ENCODE results near the gene PXT1.
"Not testable (repeated sequence)": the region's sequence is repeated elsewhere in the genome, so short reads cannot be mapped to it uniquely, and the experiment has no call there.

PXT1 gene

GRCh38 chr6:36368921-36369865, 73.5 kb downstream of the PXT1 start:
- no peak for DNase-seq (ENCODE audit: low read depth in 2 of 2)

GRCh38 chr6:36368421-36368820, 74.2 kb downstream of the PXT1 start:
- DNase-seq (ENCODE audit: low read depth in 2 of 2): no peak

GRCh38 chr6:36367743-36368142, 74.9 kb downstream of the PXT1 start:
- no peak for DNase-seq (ENCODE audit: low read depth in 2 of 2)

GRCh38 chr6:36364669-36365479, 77.8 kb downstream of the PXT1 start:
- DNase-seq (ENCODE audit: low read depth in 2 of 2): no peak

- DNase-seq (ENCODE audit: low read depth in 2 of 2): not testable (repeated sequence)
Observed at GRCh38 chr6:36364061-36364635, 78.5 kb downstream of the PXT1 start.

- not testable (repeated sequence) for DNase-seq (ENCODE audit: low read depth in 2 of 2)
Observed at GRCh38 chr6:36363371-36363752, 79.3 kb downstream of the PXT1 start.

- no peak for DNase-seq (ENCODE audit: low read depth in 2 of 2)
Observed at GRCh38 chr6:36362551-36363370, 79.9 kb downstream of the PXT1 start.

GRCh38 chr6:36361071-36361470, 81.6 kb downstream of the PXT1 start:
- DNase-seq (ENCODE audit: low read depth in 2 of 2): no peak

GRCh38 chr6:36360241-36361054, 82.2 kb downstream of the PXT1 start:
- DNase-seq (ENCODE audit: low read depth in 2 of 2): peak; percentile 35 to 47

GRCh38 chr6:36358226-36358915, 84.3 kb downstream of the PXT1 start:
- no peak for DNase-seq (ENCODE audit: low read depth in 2 of 2)

GRCh38 chr6:36357872-36358225, 84.8 kb downstream of the PXT1 start:
- no peak for DNase-seq (ENCODE audit: low read depth in 2 of 2)

- no peak for DNase-seq (ENCODE audit: low read depth in 2 of 2)
Observed at GRCh38 chr6:36355819-36356218, 86.8 kb downstream of the PXT1 start.

GRCh38 chr6:36353411-36353915, 89.2 kb downstream of the PXT1 start:
- no peak for DNase-seq (ENCODE audit: low read depth in 2 of 2)

GRCh38 chr6:36352477-36353157, 90.0 kb downstream of the PXT1 start:
- no peak for DNase-seq (ENCODE audit: low read depth in 2 of 2)

GRCh38 chr6:36350681-36351571, 91.7 kb downstream of the PXT1 start:
- no peak for DNase-seq (ENCODE audit: low read depth in 2 of 2)

GRCh38 chr6:36350082-36350481, 92.6 kb downstream of the PXT1 start:
- DNase-seq (ENCODE audit: low read depth in 2 of 2): no peak

GRCh38 chr6:36349240-36349639, 93.4 kb downstream of the PXT1 start:
- DNase-seq (ENCODE audit: low read depth in 2 of 2): no peak

- DNase-seq (ENCODE audit: low read depth in 2 of 2): no peak
Observed at GRCh38 chr6:36347621-36348020, 95.0 kb downstream of the PXT1 start.
